CMK (cell line): ENCODE measurements around the gene SYNE1.
A peak's percentile ranks its signal among the peaks of the same experiment; 100 is the strongest.
"Not testable (repeated sequence)": the region's sequence is repeated elsewhere in the genome, so short reads cannot be mapped to it uniquely, and the experiment has no call there.

Experiments used
- DNase-seq: peaks from one replicate; pipeline ENCODE4 v3.0.0-alpha.2; 2010; ENCODE audit warnings: low read depth

Gene SYNE1

DNA sequence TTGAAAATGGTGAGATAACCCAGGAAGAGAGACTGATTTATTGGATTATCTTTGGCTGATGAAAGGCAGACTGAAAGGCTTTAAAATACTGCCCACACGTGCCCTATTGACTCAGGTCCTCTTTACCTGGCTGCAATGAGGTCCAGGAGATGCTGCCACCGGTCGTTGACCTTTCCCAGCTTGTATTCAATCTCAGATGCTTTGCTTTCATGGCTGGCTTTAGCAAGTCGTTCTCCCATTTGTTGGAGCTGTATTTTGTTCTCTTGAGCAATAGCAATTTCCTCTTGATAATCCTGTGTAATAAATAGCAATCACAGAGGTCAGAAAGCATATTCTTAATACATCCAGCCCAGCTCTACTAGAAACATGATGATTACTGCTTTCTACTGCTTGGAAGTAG is 460.9 kb downstream of the SYNE1 start:
- DNase-seq = no peak

DNA sequence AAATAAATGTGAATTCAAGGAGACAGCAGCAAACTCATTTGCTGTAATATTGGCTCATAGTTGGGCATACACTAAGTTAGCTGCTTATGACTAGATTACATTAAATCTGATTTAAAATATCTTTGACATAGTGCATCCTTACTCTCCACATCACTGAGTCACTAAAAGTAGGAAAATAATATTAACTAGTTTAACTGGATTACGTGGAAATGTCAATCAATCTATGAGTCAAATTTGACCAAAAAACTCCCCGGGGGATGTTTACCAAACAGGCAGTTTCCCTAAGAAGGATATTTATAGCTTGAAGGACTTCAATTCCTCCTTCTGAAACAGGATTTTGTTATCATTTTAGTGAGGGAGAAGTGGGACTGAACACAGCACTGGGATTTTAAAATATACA is 463.2 kb downstream of the SYNE1 start:
- DNase-seq = no peak

DNA sequence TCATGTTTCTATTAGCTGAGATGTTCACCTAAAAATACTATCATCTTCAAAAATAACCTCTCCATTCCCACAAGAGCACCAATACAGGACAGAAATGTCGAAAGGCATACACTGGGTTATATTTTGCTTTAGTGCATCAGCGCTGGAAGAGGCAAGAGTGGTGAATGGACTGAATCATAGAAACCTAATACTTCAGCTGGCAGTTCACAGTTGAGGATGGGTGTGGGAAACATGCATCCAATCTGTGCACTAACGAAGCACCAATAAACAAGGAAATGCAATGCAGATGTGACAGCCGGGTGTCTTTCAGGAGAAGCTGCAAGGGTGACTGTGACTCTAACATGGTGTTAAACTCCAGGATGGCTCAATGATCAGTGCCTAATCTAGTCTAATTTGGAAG is 463.8 kb downstream of the SYNE1 start:
- DNase-seq = no peak

DNA sequence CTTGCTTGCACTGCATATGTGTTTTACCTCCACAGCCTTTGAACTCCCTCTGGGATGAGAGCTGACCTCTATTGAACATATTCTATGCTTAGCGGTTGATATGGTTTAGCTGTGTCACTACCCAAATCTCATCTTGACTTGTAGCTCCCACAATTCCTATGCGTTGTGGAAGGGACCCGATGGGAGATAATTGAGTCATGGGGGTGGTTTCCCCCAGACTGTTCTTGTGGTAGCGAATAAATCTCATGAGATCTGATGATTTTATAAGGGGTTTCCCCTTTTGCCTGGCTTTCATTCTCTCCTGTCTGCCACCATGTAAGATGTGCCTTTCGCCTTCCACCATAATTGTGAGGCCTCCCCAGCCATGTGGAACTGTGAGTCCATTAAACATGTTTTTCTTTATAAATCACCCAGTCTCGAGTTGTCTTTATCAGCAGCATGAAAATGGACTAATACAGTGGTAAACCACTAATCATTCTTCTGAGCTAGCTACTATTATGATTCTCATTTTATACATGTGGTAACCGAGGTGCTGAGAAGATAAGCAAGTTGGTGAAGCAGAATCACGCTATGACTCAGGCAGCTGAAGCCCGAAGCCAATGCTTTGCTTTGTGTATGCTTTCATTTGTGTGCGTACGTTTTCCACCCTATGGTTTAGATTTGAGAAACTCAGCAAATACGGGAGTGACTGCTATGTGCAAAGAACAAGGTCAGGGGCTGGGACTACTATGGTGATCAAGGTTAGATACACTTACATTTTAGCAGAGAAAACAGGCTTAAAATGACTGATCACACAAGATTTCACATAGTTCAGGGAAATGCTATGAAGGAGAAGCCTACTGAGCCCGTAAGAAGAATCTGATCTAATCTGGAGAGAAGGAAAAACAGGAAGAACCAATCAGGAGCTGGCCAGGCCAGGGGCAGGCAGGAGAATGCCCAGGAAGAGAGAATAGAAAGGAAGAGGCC is 466.2 kb downstream of the SYNE1 start:
- DNase-seq = no peak

DNA sequence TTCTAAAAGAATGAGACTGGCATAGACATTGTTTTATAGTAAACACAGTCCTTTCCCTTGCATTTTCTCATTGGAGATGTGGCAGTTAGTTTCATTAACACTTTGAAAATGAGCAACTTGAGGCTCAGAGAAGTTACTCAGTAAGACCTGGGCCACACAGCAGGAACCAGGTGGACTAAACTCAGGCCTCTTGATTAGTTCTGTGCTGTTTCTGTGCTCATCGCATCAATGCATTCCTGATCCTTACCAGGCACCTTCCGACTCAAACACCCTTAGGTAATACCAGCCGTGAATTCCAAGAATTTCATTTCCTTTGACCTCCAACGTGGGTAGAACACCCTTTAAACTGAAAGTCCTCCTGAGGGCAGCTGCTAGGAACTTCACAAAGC is 466.9 kb downstream of the SYNE1 start:
- no peak for DNase-seq

DNA sequence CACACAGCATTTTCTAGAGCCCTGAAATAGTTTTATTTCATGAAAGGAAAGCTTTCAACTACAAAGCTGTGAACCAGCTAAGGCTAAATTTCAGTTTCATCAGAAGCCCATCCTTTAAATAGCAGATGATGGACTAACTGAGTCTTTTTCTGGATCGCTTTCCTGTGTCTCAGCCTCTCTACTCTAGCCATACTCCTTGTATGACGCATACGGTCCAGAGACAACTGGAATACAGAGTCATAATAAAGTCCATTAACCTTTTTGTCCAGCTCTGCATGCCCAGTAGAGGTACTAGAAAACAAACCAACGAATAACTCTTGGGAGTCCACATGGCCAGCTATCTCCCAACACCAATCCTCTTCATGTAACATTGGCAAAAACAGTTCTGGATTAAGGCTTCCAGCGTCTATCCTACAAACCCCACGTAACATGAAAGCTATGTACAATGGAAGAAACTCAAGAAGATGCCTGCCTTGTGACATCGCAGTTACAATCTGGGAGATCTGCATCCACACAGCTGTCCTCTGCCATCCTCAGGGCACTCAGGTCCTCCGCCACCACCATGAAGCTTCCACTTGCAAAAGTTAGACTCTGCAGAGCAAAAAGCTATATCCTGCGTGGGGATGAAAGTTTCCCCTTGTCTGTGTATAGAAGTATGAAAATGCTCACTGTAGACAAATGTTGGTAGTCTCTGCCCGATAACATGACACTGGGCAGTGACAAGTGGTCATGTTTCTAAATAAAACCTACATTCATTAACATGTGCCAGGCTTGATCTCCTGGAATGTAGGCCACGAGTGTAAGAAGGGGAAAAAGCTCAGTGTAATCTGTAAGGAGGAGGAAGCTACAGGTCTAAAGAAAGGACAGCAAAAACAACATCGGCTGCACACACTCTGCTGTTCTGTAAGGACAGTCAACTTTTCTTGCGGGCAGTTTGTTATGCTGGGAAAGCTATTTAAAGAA is 469.2 kb downstream of the SYNE1 start:
- DNase-seq = no peak

DNA sequence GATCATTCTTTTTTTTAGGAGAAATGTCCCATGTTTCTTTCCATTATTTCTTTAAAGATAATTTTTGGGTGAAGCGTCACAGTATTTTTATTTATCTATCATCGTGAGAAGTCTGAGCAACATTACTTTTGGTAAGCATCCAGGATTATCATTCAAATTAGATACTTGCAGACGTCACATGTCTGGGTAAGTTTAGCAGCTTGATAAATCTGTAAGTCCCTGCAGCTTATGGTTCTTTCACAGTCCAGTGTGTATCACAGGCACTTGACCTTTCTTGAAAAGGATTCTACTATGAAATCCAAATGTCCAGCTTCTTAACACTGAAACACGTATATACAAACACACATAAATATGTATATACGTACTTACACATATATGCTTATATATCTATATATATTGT is 470.3 kb downstream of the SYNE1 start:
- DNase-seq = no peak

DNA sequence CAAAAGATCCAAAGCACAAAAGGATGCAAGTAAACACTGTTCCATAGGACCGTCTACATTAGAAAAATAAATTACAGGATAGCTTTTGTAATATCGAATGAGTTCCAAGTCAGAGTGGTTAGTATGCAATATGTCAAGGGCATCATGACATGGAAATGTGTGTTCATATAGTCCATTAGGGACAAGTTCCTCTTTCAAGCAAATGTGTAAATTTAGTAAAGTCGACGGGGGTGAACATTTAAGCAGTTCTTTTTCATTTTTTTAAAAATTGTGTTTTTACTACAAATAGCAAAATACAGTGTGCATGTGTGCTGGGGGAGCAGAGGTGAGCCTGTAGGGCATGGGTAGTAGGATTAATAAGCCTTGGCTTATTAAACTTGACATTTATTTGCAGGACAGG is 470.7 kb downstream of the SYNE1 start:
- DNase-seq = no peak

DNA sequence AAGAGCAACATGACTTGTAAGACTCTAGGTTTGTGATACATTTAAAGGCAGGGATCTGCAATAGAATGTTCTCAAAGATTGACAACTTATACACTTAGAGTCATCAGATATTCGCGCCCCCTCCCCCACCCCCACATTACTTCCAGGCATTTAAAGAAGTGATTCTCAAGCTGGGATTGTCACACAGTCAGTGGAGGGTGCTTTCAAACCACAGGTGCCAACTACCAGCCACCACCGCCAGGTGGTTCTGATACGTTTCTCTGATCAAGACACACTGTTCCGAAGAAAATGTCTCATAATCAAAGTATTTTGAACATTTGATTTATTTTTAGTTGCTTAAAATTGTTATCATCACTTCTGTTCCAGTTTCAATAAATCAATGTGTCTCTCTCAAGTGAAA is 472.2 kb downstream of the SYNE1 start:
- DNase-seq = no peak

DNA sequence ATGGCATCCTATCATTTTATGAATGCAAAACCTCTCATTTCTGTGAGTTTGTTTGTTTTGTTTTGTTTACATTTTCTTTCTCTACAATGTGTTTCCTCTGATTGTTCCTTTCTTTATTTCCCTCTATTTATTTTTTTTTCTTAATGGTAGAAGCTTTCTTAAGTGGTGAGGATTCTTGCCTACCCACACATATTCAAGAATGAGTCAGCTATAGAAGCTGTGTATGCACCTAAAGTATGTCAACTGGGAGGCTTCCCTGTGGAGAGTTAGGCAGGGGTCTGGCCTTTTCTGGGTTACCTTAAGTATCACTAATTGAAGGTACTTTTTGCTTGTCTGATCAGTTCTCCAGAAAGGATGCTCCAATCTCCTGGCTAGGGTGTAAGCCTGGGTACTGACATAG is 475.7 kb downstream of the SYNE1 start:
- no peak for DNase-seq

DNA sequence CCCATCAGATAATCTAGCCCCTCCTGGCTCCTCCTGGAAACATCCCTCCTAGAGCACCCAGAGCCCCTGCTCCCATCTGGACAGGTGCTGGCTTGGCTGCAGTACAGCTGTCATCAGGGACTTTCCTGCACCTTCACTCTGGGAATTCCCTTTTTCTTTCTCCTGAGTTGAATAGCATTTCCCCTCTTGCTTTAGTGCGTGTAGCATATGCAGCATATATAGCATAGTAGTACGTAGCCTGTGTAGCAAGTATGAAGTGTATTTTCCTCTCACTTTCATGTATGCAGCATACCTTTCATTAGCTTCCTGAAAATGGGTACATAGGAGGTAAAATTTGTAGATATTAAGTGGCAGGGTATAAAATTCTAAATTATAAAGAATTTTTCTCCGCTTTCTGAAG is 476.8 kb downstream of the SYNE1 start:
- DNase-seq = no peak

DNA sequence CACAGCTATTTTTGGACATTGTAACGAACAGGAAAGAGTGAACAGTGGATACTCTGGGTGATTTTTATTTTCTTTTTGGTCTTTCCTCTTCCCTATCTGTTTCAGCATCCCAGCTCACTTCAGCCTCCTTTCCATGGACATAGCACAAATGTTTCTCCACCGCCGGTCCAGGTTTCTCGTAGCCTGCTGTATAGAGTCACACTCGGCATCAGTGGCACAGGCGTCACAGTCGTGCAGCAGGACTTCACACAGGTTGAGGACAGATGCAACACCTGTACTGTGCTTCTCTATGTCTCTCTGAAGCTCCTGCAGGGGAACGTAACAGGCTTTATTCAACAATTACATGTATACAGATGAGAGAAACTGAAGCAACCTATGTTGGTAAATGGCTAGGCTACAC is 481.4 kb downstream of the SYNE1 start:
- DNase-seq = no peak

DNA sequence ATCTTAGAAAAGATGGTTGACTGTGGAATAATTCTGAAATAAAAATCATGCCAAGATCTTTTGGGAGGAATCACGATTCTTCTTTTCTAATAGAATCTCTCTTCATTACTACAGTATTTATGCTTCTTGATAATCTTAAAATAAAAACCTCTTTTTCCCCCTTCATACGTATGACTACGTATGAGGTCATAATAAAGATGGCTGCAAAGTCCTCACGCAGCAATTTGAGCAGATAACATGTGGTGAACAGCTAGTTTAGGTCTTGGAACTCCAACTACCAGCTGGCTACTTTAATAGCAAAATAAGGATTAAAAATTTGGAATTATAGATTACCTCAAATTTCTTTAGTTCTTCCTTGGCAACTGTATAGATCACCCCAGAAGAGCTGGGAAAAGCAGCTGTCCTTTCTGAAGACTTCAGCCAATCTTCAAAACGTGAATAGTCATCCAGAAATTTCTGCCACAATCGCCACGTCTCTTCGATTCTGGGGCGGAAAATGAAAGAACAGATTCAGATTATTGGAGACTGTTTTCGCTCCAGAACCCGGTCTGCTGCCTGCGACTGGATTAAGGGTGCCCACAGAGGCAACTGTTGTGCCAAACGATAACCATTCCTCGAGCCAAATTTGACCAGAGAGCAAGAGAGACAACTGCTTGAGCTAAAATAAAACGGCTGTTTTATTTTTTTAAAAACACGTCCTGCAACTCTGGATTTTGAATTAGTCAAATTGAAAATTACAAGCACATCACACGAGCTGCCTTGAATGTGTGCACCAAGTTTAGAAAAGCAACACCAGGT is 482.4 kb downstream of the SYNE1 start:
- DNase-seq = no peak

DNA sequence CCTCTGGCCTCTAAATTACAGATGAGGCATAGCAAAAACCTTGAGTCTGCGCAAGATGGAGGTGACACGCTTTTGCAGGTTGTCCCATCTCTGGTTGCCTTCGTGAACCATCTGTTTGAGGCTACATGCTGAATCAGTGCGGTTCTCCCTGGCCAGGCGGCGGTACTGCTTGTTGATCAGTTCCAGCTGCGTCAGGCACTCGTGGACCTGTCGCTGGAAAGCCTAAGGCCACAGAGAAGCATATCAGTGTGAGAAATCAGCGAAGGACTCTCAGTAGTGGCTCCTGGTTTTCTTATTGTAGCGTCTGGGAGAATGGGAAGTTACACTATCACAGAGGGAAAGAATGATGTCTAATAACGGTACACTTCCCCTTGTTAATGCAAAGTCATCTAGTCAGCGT is 485.2 kb downstream of the SYNE1 start:
- peak; percentile 4 for DNase-seq

DNA sequence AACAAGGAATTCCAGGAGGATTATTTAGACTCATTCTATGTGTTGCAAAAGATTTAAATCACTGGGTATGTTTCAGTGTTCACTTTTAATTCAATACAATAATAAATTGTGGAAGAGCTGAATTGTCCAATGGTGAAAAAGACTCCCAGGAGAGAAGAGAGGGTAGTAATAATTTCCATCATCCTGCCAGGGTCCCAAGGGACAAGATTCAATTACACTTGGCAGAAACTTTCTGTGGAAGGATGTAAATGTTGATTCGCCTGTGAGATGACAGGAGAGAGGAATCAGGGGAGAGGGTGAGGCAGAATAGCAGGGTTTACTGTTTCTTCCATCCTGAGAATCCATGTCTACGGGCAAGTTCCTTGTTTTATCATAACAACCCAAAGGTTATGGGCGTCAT is 487.0 kb downstream of the SYNE1 start:
- no peak for DNase-seq

DNA sequence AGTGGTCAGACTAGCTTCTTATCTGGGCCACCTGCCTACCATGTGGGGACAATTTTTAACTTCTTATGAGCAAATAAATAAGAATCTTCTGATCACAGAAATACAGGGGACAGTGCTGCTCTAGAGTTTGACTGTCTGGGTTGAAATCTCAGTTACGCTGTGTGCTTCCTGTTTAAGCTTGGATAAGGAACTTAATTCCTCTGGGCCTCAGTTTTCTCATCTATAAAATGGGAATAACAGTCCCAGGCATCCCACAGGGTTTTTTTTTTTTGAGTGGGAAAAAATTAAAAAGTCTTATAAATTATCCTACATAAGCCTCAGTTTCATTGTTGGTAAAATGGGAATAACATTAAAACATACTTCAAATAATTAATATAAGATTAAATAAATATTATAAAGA is 488.8 kb downstream of the SYNE1 start:
- DNase-seq = no peak

DNA sequence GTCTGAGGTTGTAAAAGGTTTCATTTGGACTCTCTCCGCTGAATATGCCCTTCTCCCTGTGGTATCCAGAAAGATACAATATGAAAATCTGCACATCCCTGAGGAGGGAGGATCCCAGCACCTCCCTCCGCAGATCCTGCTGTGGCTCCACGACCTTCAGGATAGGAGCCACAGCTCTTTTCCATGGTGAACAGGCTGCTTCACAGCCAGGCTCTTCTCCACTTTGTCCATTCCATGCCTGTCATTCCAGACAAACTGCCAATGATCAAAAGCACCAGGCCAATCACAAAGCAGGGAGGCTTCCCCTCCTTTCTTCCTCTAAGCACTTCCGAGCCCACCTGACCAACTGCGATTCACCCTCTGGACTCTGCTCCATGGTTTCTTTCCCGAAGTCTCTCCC is 489.9 kb downstream of the SYNE1 start:
- no peak for DNase-seq

DNA sequence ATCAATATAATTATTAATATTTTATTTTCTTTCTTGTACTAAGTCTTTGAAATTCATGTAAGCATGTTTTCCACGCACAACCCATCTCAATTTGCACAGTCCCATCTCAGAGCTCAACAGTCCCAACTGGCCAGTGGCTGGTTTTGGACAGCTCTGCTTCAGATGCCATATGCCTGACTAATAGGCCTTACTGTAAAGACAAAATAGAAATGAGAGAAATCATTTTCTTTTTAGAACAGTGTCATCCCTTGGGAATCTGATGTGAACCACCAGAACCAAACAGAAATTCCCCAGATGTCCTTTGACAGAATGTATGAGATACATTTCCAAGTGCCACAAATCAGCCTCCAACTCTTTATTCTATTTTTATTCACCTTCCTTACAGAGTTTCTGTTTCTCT is 490.8 kb downstream of the SYNE1 start:
- no peak for DNase-seq

DNA sequence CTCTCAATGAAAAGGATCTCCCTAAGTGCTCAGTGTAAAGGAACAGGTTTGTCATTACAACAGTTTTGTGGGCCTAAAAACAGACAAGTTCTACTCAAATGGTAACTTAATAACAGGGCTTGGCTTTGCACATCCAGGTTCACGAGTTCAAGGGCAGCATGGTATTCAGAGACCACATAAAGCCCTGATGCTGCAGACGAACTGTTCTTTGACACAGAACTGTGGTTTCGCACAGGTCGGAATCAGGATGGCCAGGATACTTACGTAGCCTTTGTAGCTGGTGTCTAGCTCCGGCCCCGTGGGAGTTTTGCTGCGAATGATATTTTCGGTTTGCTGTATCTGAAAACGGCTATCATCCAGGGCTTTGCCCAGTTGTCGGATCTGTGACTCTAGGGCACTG is 493.8 kb downstream of the SYNE1 start:
- DNase-seq = no peak

DNA sequence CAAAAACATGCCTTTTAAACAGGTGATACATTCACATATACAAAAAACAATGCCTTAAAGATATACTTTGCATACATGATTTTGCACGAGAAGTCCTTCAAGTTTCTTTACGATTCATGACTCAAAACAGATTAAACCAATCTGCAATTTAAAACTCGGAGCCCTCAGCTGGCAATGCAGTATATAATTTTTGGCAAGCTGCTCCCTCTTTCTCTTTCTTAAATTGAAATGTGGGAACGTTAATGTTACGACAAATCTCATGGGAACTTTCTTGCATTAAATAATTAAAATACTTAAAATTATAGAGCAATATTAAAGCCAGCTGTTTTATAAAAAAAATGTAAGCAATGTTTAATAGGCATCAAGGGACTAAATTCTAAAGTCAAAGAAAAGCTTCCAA is 495.1 kb downstream of the SYNE1 start:
- no peak for DNase-seq

DNA sequence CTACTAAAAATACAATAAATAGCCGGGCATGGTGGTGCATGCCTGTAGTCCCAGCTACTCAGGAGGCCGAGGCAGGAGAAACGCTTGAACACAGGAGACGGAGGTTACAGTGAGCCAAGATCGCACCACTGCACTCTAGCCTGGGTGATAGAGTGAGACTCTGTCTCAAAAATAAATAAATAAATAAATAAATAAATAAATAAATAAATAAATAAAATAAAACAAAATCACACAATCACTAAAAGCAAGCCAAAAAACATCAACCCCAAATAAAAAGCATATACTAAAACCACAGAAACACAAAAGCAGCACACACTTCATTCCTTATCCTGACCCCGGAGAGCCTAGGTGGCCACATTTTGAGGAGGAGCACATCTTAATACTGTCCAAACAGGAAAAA is 498.8 kb downstream of the SYNE1 start:
- DNase-seq = not testable (repeated sequence)

DNA sequence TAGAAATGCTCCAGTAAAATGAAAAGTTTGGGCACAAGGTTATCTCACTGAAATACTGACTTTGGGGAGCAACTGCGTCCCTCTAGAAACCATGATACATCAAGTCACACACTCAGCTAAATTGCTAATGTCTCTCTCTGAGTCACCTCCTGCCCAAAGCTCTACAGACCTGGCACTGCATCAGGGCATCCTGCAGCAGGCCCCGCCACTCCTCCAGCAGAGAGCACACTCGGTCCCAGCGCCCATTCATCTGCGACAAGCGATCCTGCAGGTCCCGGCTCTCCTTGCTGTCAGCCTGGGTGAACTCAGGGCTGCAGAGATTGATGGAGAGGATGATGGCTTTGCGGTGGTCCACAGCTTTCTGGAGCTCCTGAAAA is 500.7 kb downstream of the SYNE1 start:
- DNase-seq = no peak
